Neural progenitor cell (in vitro differentiated cells): ENCODE measurements around the gene CD55.

Experiments
- CTCF ChIP-seq: fragments of 200-600 bp; sonication (generic); IDR thresholded peaks from 2 replicates; pipeline ENCODE4 v1.5.1; 2017; ENCODE audit warnings: antibody characterized with exemption, mild to moderate bottlenecking
- EZH2phosphoT487 ChIP-seq: fragments of 200-600 bp; sonication (generic); IDR thresholded peaks from 2 replicates; pipeline ENCODE4 v1.6.1; 2017; ENCODE audit warnings: antibody characterized with exemption

GRCh38 chr1:207309745-207310273 lies 11.7 kb upstream of the CD55 start:
- TF ChIP-seq CTCF = no peak
- no peak for TF ChIP-seq EZH2phosphoT487
